Hepatocyte (in vitro differentiated cells): ENCODE measurements around the gene CCL19. TPM values are rescaled to one million over a fixed set of nuclear protein-coding genes. Genes with fewer than 3 reads are reported as not detected.

Source experiments
- DNase-seq: peaks from one replicate; pipeline ENCODE4 v3.0.0-alpha.2; 2016; ENCODE audit warnings: low spot score
- H2AFZ ChIP-seq: fragments of 200-600 bp; sonication (generic); 2 replicates; pipeline ENCODE4 v1.6.0; 2016; ENCODE audit warnings: antibody characterized with exemption, mild to moderate bottlenecking
- H3K27ac ChIP-seq: fragments of 200-600 bp; sonication (generic); 2 replicates; pipeline ENCODE4 v1.5.1; 2016; ENCODE audit warnings: mild to moderate bottlenecking
- H3K27me3 ChIP-seq: fragments of 200-600 bp; sonication (generic); 2 replicates; pipeline ENCODE4 v1.6.1; 2016
- H3K36me3 ChIP-seq: fragments of 200-600 bp; sonication (generic); replicated peaks from 2 replicates; pipeline ENCODE4 v1.5.1; 2016; ENCODE audit warnings: low read depth; ENCODE audit not compliant: insufficient read depth
- H3K4me1 ChIP-seq: fragments of 200-600 bp; sonication (generic); 2 replicates; pipeline ENCODE4 v1.5.1; 2016; ENCODE audit warnings: mild to moderate bottlenecking, moderate library complexity; ENCODE audit not compliant: insufficient read depth
- H3K4me2 ChIP-seq: fragments of 200-600 bp; sonication (generic); 2 replicates; pipeline ENCODE4 v1.6.0; 2016
- H3K4me3 ChIP-seq: fragments of 200-600 bp; sonication (generic); 2 replicates; pipeline ENCODE4 v1.5.1; 2016; ENCODE audit warnings: mild to moderate bottlenecking
- H3K79me2 ChIP-seq: fragments of 200-600 bp; sonication (generic); 2 replicates; pipeline ENCODE4 v1.6.0; 2017; ENCODE audit warnings: mild to moderate bottlenecking
- H3K9me2 ChIP-seq: fragments of 200-600 bp; sonication (generic); replicated peaks from 2 replicates; pipeline ENCODE4 v1.6.0; 2017; ENCODE audit warnings: mild to moderate bottlenecking; ENCODE audit not compliant: insufficient read depth
- H3K9me3 ChIP-seq: fragments of 200-600 bp; sonication (generic); 2 replicates; pipeline ENCODE4 v1.5.1; 2016; ENCODE audit warnings: low read depth, mild to moderate bottlenecking
- H4K20me1 ChIP-seq: fragments of 200-600 bp; sonication (generic); 2 replicates; pipeline ENCODE4 v1.6.0; 2016; ENCODE audit warnings: mild to moderate bottlenecking; ENCODE audit not compliant: insufficient read depth, poor library complexity, severe bottlenecking
- CTCF ChIP-seq: fragments of 200-600 bp; sonication (generic); IDR thresholded peaks from 2 replicates; pipeline ENCODE4 v1.5.1; 2016; ENCODE audit warnings: antibody characterized with exemption, mild to moderate bottlenecking; ENCODE audit not compliant: poor library complexity
- EZH2 ChIP-seq: fragments of 200-600 bp; sonication (generic); IDR thresholded peaks from 2 replicates; pipeline ENCODE4 v1.6.1; 2016; ENCODE audit warnings: antibody characterized with exemption, mild to moderate bottlenecking, borderline replicate concordance
- EZH2phosphoT487 ChIP-seq: fragments of 200-600 bp; sonication (generic); IDR thresholded peaks from one replicate; pipeline ENCODE4 v1.6.1; 2018; ENCODE audit warnings: antibody characterized with exemption, mild to moderate bottlenecking, low read depth, moderate library complexity; ENCODE audit not compliant: unreplicated experiment, severe bottlenecking
- WGBS: methylation state at CpG from one replicate; pipeline ENCODE4 v1.1.6; 2016; ENCODE audit warnings: low lambda C conversion rate; ENCODE audit errors: missing lambda C conversion rate; 5-methylcytosine and 5-hydroxymethylcytosine counted together
- polyA plus RNA-seq: library from polyadenylated mRNA; unstranded; fragments of >200 nt; fragmentation: Nextera tagmentation; extraction: Ambion mirVana; gene quantifications from 2 replicates; pipeline ENCODE4 v1.2.1, GENCODE V29; 2016
- total RNA-seq: library from RNA; depleted of rRNA; stranded (reverse); fragments of >200 nt; gene quantifications from 2 replicates; pipeline ENCODE4 v1.2.3, GENCODE V29; 2014

The CCL19 gene
- total and polyA plus RNA-seq, 2 experiments from 2014 or later = not detected

GRCh38 chr9:34647651-34648050 lies 43.4 kb downstream of the CCL19 start:
- WGBS = 59% methylated on average over 10 of the region's 10 CpGs
- no peaks in the 10 kb centered on the region for H3K27me3 ChIP-seq
- H2AFZ ChIP-seq = no peak overlapping the region
- TF ChIP-seq EZH2 = no peak
- TF ChIP-seq EZH2phosphoT487 = no peak
- TF ChIP-seq CTCF = no peak
- H3K9me2 ChIP-seq = no peaks in the 10 kb centered on the region
- no peak for DNase-seq
- peak overlapping the region; percentile 78 for H3K27ac ChIP-seq
- no peaks in the 10 kb centered on the region for H4K20me1 ChIP-seq
- H3K79me2 ChIP-seq = peaks cover 26% of the 10 kb centered on the region
- no peaks in the 10 kb centered on the region for H3K9me3 ChIP-seq
- H3K4me2 ChIP-seq = peak overlapping the region; percentile 97
- peaks cover 38% of the 10 kb centered on the region for H3K4me1 ChIP-seq
- no peaks in the 10 kb centered on the region for H3K36me3 ChIP-seq
- peak overlapping the region; percentile 38 for H3K4me3 ChIP-seq

- Histone ChIP-seq H3K79me2 (peaks cover 26% of the 10 kb centered on the region), H3K9me2 (no peaks in the 10 kb centered on the region), H3K4me1 (peaks cover 32% of the 10 kb centered on the region), H3K27ac (peak overlapping the region; percentile 78), H3K4me2 (peak overlapping the region; percentile 97), H3K9me3 (no peaks in the 10 kb centered on the region), H3K27me3 (no peaks in the 10 kb centered on the region), H2AFZ (peak overlapping the region; percentile 47), H4K20me1 (no peaks in the 10 kb centered on the region), H3K36me3 (no peaks in the 10 kb centered on the region), H3K4me3 (peak overlapping the region; percentile 38)
- WGBS = 3% methylated on average over 8 of the region's 8 CpGs
- DNase-seq = no peak
- no peak for TF ChIP-seq EZH2
Measured at GRCh38 chr9:34647084-34647403, 44.0 kb downstream of the CCL19 start.

- WGBS = 6% methylated on average over 38 of the region's 43 CpGs
- Histone ChIP-seq H3K4me3 (peak within 1 kb of the TSS; percentile 38), H3K4me2 (peak within 1 kb of the TSS; percentile 97), H3K9me2 (no peaks in the 10 kb centered on the region), H4K20me1 (no peaks in the 10 kb centered on the region), H3K27me3 (no peaks in the 10 kb centered on the region), H2AFZ (peak within 1 kb of the TSS; percentile 47), H3K4me1 (peaks cover 26% of the 10 kb centered on the region), H3K27ac (peak within 1 kb of the TSS; percentile 78), H3K9me3 (no peaks in the 10 kb centered on the region), H3K36me3 (no peaks in the 10 kb centered on the region), H3K79me2 (peaks cover 26% of the 10 kb centered on the region)
- DNase-seq = peak; percentile 96
- TF ChIP-seq CTCF (peak; percentile 38), EZH2phosphoT487 (no peak)
Measured at GRCh38 chr9:34646211-34647083, 44.6 kb downstream of the CCL19 start, which contains the start of gene GALT. Gene GALT (plus strand): TSS chr9:34646675. CDS start chr9:34646705, 30 bp downstream.

GRCh38 chr9:34644766-34645314 lies 46.2 kb downstream of the CCL19 start:
- no peak overlapping the region for H3K4me3 ChIP-seq
- no peaks in the 10 kb centered on the region for H3K9me2 ChIP-seq
- peak overlapping the region; percentile 59 for H3K27ac ChIP-seq
- no peak overlapping the region for H2AFZ ChIP-seq
- TF ChIP-seq EZH2 (no peak), CTCF (no peak), EZH2phosphoT487 (no peak)
- peak; percentile 43 for DNase-seq
- no peak overlapping the region for H3K4me2 ChIP-seq
- no peaks in the 10 kb centered on the region for H3K27me3 ChIP-seq
- H3K36me3 ChIP-seq = no peaks in the 10 kb centered on the region
- H3K79me2 ChIP-seq = peaks cover 26% of the 10 kb centered on the region
- H3K4me1 ChIP-seq = peaks cover 25% of the 10 kb centered on the region
- H3K9me3 ChIP-seq = no peaks in the 10 kb centered on the region
- no peaks in the 10 kb centered on the region for H4K20me1 ChIP-seq
